ENCODE data around the gene FBXO38. TPM values are rescaled to one million over a fixed set of nuclear protein-coding genes. Genes with fewer than 3 reads are reported as not detected.

FBXO38 gene
- total and polyA plus RNA-seq, 2 of the 4 experiments (the other 2 are of a cell fraction) = 14.9 to 70.1 TPM

GRCh38 chr5:148458036-148458888 lies 74.5 kb downstream of the FBXO38 start:
- H3K9me3 ChIP-seq (ENCODE audit: control insufficient read depth, insufficient read depth, low read length) = no peaks in the 10 kb centered on the region
- H4K8ac ChIP-seq (ENCODE audit: low read depth in 2 of 2, low read length in 2 of 2) = no peak overlapping the region
- H2BK15ac ChIP-seq (ENCODE audit: low read depth, low read length) = no peak overlapping the region
- dilution Hi-C loops (cut with HindIII; ENCODE audit: low sequenced_read_pairs, unreplicated experiment) = no loop called here
- 75% methylated on average over 2 of the region's 3 CpGs; no CpG with 5 or more reads in 1 of the 2 experiments for WGBS, 2 experiments (ENCODE audit: extremely low coverage in 2 of 2, insufficient read length in 1 of 2)
- H2AK9ac ChIP-seq (replicated peaks; ENCODE audit: low read depth, low read length, poor library complexity) = no peak overlapping the region
- ATAC-seq (ENCODE audit: low read depth) (no peak), DNase-seq (no peak)
- H2BK20ac ChIP-seq (ENCODE audit: low read depth, low read length) = no peak overlapping the region
- H3K56ac ChIP-seq (ENCODE audit: extremely low read depth, insufficient read depth, low read length) = no peak overlapping the region
- no peak overlapping the region for H4K91ac ChIP-seq (ENCODE audit: insufficient read depth, low read depth, low read length)
- no peak overlapping the region for H3K4me2 ChIP-seq (ENCODE audit: low read depth, low read length)
- no peaks in the 10 kb centered on the region for H4K20me1 ChIP-seq (ENCODE audit: insufficient read depth, low read length)
- no peak overlapping the region for H3K14ac ChIP-seq (replicated peaks; ENCODE audit: low read depth, low read length)
- H3K27ac ChIP-seq (ENCODE audit: insufficient read depth, low read length) = no peak overlapping the region
- TF ChIP-seq MXI1 (IDR thresholded peaks at IDR 0.05; ENCODE audit: borderline replicate concordance, low read depth, low read length) (no peak), BHLHE40 (IDR thresholded peaks at IDR 0.05; ENCODE audit: low read depth, low read length) (no peak)
- no peak overlapping the region for H2BK5ac ChIP-seq (ENCODE audit: low read depth, low read length, poor library complexity, severe bottlenecking)
- no peaks in the 10 kb centered on the region for H3K9me1 ChIP-seq (ENCODE audit: insufficient read depth, low read length)
- intact Hi-C loops (cut with micrococcal nuclease) = no loop called here
- no peak overlapping the region for H3K4me3 ChIP-seq (ENCODE audit: insufficient read depth, low read depth, low read length)
- no peak overlapping the region for H3K4ac ChIP-seq (ENCODE audit: low read depth, low read length)
- no TSS peak for BruUV-seq (replicated peaks)
- H3K23ac ChIP-seq (ENCODE audit: low read depth, low read length) = no peak overlapping the region
- in situ Hi-C loops (cut with MboI; ENCODE audit: low sequenced_read_pairs) = no loop called here
- peaks cover 9% of the 10 kb centered on the region for H3K27me3 ChIP-seq (ENCODE audit: control insufficient read depth, insufficient read depth, low read length)
- no peaks in the 10 kb centered on the region for H3K36me3 ChIP-seq (ENCODE audit: control insufficient read depth, insufficient read depth, low read length)
- no peaks in the 10 kb centered on the region for H3K4me1 ChIP-seq (ENCODE audit: control insufficient read depth, insufficient read depth, low read length)
- ChIA-PET POLR2A (ENCODE audit: unreplicated experiment) (no interaction called here), CTCF (no interaction called here)
- no peak overlapping the region for H3K18ac ChIP-seq (ENCODE audit: low read depth, low read length)
- no peak overlapping the region for H2BK120ac ChIP-seq (ENCODE audit: low read depth, low read length)
- H3K79me1 ChIP-seq (ENCODE audit: low read depth in 1 of 2, low read length in 2 of 2) = no peaks in the 10 kb centered on the region
- H2AK5ac ChIP-seq (ENCODE audit: low read depth, low read length) = no peak overlapping the region
- H4K5ac ChIP-seq (ENCODE audit: low read depth, low read length) = no peak overlapping the region
- H3K9ac ChIP-seq (ENCODE audit: low read depth, low read length) = no peak overlapping the region
- H2AFZ ChIP-seq (replicated peaks; ENCODE audit: low read length, poor library complexity) = no peak overlapping the region

Data from IMR-90 (cell line).